Epithelial cell of proximal tubule (primary cell): ENCODE data around the gene C22orf39. TPM values are rescaled to one million over a fixed set of nuclear protein-coding genes. Genes with fewer than 3 reads are reported as not detected.
A peak's percentile ranks its signal among the peaks of the same experiment; 100 is the strongest.

ENCODE experiments used
- DNase-seq: peaks from one replicate; pipeline ENCODE4 v3.0.0-alpha.2; 2011; ENCODE audit warnings: low read depth
- H3K4me3 ChIP-seq: 2 replicates; pipeline ENCODE4 v1.5.1; 2011; ENCODE audit warnings: low read depth, mild to moderate bottlenecking, low read length
- total RNA-seq: library from RNA; depleted of rRNA; stranded (reverse); fragments of >200 nt; gene quantifications from 2 replicates; pipeline ENCODE4 v1.2.3, GENCODE V29; 2015
- TF ChIP-seq, protein P1 (sequence below): conservative IDR thresholded peaks from 2 replicates; pipeline ENCODE4 v1.5.1; 2012; ENCODE audit warnings: low read depth, mild to moderate bottlenecking, low read length

Gene C22orf39
- total RNA-seq, 1 donor from 2014 or later = 40.3 TPM

DNA sequence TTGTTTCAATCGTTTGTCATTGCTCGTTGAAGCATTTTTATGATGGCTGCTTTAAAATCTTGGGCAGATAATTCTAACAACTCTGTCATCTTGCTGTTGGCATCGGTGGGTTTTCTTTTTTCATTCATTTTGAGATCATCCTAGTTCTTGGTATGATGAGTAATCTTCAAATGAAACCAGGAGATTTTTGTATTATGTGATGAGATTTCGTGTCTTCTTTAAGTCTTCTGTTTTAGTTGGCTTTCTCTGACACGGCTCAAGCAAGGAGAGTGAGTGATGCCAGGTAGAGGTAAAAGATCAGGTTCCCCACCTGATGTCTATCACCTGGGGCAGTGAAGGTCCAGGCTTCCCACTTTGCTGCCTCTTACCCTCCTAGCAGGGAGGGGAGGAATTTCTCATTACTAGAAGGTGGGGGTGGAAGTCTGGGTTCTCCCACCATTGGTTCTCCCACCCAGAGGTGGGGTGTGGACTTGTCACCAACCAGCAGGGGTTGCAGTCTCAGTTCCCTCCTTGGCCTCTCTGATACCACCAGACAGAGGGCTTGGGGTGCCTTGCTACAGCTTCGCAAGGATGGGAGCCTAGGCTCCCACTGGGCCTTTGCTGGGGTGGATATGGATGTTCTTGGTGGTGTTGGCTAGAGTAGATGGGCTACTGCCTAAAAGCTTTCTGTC lies 45.1 kb upstream of the C22orf39 start:
- H3K4me3 ChIP-seq = no peak overlapping the region
- TF ChIP-seq, protein P1, sequence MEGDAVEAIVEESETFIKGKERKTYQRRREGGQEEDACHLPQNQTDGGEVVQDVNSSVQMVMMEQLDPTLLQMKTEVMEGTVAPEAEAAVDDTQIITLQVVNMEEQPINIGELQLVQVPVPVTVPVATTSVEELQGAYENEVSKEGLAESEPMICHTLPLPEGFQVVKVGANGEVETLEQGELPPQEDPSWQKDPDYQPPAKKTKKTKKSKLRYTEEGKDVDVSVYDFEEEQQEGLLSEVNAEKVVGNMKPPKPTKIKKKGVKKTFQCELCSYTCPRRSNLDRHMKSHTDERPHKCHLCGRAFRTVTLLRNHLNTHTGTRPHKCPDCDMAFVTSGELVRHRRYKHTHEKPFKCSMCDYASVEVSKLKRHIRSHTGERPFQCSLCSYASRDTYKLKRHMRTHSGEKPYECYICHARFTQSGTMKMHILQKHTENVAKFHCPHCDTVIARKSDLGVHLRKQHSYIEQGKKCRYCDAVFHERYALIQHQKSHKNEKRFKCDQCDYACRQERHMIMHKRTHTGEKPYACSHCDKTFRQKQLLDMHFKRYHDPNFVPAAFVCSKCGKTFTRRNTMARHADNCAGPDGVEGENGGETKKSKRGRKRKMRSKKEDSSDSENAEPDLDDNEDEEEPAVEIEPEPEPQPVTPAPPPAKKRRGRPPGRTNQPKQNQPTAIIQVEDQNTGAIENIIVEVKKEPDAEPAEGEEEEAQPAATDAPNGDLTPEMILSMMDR = no peak
- no peak for DNase-seq

DNA sequence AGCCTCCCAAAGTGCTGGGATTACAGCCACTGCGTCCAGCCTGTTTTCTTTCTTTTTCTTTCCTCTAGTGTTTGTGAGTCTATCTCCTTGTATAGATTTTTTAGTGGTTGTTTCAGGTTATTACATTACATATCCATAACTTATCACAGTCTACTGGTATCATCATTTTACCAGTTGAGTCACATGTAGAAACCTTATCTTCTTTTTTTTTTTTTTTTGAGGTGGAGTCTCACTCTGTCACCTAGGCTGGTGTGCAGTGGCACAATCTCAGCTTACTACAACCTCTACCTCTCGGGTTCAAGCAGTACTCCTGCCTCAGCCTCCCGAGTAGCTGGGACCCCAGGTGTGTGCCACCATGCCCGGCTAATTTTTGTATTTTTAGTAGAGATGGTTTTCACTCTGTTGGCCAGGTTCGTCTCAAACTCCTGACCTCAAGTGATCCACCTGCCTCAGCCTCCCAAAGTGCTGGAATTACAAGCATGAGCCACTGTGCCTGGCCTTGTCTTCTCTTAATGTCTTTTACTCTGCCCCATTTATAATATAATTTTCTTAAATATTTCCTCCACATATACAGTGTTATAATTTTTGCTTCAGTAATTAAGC lies 43.2 kb upstream of the C22orf39 start:
- no peak for DNase-seq
- TF ChIP-seq, protein P1 = no peak
- H3K4me3 ChIP-seq = no peak overlapping the region

DNA sequence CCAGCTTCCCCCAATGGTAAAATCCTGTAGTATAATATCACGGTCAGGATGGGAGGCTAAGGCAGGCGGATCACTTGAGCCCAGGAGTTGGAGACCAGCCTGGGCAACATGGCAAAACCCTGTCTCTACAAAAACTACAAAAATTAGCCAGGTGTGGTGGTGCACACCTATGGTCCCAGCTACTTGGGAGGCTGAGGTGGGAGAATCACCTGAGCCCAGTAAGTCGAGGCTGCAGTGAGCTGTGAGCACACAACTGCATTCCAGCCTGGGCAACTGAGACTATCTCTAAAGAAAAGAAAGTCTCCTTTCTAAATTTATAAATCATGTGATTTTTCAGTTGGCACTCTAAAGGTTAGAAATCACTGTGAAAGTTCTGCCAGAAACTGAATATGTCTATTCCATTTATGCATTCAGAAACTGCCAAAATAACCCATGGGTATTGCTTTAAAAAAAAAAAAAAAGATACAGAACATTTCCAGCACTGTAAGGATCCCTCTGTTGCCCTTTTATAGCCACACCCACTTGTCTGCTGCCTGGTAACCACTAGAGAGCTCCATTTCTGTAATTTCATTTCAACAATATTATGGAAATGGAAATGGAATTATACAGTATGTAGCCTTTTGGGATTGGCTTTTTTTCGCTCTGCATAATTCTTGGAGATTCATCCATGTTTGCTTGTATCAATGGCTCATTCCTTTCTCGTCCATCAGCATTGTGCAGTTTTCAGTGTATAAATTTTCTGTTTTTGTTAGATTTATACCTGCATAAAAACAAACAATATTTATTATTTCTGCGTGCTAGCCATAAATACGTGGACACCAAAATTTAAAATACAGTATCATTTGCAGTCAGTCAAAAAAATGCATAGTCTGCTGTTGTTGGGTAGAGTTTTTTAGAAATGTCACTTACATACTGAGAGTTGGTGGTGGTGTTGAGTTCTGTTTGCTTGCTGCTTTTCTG lies 41.7 kb upstream of the C22orf39 start:
- H3K4me3 ChIP-seq = no peak overlapping the region
- TF ChIP-seq, protein P1 = peak; percentile 6
- DNase-seq = no peak

DNA sequence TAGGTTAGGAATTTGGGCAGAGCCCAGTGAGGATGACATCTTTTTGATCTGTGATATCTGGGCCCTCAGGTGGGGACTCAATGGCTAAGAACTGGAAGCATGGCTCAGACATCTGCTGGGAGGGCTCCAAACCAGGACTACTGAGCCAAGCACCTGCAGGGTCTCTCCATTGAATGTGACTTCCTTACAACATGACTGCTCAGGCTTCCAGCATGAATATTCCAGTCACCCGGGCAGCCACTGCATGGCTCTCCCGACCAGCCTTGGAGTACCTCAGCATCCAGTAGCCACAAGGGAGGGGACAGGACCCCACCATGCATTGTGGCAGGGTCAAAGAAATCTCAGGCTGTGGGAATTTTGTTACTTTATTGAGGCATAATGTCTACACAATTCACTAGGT lies 40.8 kb upstream of the C22orf39 start:
- DNase-seq = no peak
- TF ChIP-seq, protein P1 = no peak
- no peak overlapping the region for H3K4me3 ChIP-seq

DNA sequence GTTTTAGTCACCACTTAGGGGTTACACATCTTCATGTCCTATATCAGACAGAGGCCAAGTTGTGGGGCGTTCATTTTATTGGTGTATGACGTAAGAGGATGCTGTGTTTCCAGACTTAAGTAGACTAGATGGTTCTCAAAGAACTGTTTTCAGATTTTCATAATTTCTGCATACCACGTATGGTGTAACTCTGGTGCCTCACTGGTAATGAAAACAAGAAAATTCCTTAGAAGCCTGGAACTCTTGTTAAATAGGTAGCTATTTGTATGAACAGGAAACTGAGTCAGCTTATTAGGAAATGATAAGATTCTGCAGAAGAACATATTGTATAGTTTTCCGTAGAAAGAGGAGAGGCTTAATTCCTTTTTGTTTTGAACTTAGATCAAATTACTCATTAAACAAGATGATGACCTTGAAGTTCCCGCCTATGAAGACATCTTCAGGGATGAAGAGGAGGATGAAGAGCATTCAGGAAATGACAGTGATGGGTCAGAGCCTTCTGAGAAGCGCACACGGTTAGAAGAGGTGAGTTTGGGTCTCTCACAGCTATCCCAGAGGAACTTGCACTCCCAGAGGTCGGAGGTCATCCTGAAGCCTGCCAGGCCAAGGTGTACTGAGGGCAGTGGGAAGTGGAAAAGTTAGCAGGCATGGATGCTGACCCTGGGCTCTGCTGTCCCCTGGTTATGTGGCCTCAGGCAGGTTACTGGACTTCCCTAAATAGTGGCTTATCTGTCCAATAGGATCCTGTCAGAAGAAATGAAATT lies 36.2 kb upstream of the C22orf39 start:
- TF ChIP-seq, protein P1 = no peak
- no peak overlapping the region for H3K4me3 ChIP-seq
- DNase-seq = no peak

DNA sequence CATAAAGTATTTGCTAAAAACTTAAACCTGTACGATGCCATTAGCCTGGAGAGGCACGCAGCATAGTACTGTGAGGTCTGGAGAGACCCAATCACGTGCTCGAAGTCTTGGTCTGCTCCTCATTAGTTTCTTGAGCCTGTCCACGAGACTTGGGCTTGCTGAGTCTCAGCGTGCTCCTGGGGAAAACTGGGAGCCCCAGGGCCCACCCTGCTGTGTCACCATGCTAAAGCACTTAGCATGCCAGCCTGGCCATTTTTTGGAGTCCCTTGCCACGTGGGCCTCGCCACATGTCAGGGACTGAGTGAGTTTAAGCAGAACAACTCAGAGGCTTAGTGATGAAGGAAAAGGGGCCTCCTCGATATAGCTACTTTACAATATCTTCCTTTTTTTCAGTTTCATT lies 34.8 kb upstream of the C22orf39 start:
- H3K4me3 ChIP-seq = no peak overlapping the region
- TF ChIP-seq, protein P1 = no peak
- DNase-seq = no peak
